NCI-H146 treated with DMSO at 0.1 percent for 48 hours (cell line): ENCODE results near the gene SMCO1.
"Not testable (repeated sequence)": the region's sequence is repeated elsewhere in the genome, so short reads cannot be mapped to it uniquely, and the experiment has no call there.

Experiments
- DNase-seq: peaks from one replicate; lab custom pipeline; 2025; ENCODE audit not compliant: unreplicated experiment; lab: John Stamatoyannopoulos, UW

The SMCO1 gene

GRCh38 chr3:196496183-196496582 lies 19.0 kb downstream of the SMCO1 start:
- no peak for DNase-seq

DNA sequence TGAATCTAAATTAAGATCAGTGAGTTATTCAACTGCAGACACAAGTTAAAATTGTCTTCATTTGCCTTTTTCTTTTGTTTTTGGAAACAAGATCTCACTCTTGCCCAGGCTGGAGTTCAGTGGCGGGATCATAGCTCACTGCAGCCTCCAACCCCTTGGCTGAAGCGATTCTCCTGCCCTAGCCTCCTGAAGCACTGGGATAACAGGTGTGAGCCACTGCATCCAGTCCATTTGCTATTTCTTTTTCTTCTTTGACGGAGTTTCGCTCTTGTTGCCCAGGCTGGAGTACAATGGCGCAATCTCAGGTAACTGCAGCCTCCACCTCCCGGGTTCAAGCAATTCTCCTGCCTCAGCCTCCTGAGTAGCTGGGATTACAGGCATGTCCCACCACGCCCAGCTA lies 21.9 kb downstream of the SMCO1 start:
- DNase-seq = no peak

DNA sequence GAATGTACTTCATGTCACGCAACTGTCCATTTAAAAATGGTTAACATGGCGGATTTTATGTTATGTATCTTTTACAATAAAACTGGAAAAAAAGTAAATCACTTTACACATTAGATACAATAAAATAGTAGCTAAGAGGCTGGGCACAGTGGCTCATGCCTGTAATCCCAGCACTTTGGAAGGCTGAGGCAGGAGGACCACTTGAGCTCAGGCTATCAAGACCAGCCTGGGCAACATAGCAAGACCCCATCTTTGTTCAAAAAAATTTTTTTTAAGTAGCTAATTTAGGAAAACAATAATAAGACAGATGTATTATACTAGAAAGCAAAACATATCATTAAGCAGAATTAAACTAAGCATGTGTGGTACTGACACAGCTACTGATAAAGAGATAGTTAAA lies 23.1 kb downstream of the SMCO1 start:
- DNase-seq = no peak

DNA sequence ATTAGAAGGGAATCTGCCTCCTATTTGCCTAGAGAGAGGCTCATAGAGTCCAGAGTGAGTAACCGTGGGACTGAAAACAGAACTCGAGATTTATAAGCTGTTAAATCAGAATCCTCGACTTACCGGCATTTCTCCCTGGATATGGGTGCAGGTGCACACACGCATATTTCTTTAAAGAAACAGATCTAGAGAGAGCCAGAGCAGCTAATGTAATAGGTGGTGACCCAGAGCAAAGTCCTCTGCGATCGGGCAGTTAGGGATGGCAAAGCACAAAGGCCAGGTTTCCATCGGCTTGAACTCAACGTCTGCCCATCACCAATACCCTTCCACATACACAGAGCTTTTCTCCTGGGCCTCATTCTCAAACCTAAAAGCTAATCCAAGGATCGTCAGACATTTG lies 25.4 kb downstream of the SMCO1 start:
- DNase-seq = no peak

- DNase-seq = no peak
Measured at GRCh38 chr3:196486263-196486662, 28.9 kb downstream of the SMCO1 start.

DNA sequence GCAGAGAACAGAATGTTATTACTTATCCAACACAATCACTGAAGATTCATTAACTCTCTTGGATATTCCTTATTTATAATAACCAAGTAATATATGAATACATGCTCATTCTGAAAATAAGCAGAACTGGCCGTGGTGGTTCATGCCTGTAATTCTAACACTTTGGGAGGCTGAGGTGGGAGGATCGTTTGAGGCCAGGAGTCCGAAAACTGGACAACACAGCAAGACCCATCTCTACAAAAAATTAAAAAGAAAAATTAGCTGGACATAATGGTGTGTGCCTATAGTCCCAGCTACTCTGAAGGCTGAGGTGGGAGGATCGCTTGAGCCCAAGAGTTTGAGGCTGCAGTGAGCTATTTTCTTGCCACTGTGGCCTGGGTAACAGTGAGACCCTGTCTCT lies 37.5 kb downstream of the SMCO1 start:
- no peak for DNase-seq

- no peak for DNase-seq
Measured at GRCh38 chr3:196472286-196472685, 42.9 kb downstream of the SMCO1 start.

DNA sequence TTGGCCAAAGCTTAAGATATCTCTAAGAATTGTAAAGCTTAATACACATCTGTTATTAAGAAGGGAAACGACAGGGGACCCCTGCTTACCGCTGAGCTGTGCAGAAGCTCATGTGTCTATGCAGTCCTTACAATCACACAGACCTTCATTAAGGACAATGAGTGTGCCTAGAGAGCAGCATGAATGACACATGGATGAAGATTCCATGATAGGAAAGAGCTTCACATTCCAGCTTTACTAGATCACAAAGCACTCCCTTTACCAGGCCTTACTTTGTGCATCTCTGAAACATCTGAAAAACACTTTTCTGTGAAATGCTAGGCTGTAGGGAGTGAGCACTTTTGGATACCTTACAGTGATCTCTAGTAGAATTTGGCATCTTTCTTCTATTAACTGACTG lies 43.6 kb downstream of the SMCO1 start:
- no peak for DNase-seq

DNA sequence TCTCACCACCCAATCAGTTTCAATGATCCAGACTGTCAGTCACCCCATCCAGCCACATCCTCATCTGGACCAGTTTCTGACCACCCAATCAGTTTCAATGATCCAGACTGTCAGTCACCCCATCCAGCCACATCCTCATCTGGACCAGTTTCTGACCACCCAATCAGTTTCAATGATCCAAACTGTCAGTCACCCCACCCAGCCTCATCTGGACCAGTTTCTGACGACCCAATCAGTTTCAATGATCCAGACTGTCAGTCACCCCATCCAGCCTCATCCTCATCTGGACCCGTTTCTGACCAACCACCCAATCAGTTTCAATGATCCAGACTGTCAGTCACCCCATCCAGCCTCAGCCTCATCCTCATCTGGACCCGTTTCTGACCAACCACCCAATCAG lies 45.0 kb downstream of the SMCO1 start:
- DNase-seq = not testable (repeated sequence)

- DNase-seq = no peak
Measured at GRCh38 chr3:196463804-196464203, 51.3 kb downstream of the SMCO1 start.

- DNase-seq = no peak
Measured at GRCh38 chr3:196463478-196463756, 51.7 kb downstream of the SMCO1 start.

DNA sequence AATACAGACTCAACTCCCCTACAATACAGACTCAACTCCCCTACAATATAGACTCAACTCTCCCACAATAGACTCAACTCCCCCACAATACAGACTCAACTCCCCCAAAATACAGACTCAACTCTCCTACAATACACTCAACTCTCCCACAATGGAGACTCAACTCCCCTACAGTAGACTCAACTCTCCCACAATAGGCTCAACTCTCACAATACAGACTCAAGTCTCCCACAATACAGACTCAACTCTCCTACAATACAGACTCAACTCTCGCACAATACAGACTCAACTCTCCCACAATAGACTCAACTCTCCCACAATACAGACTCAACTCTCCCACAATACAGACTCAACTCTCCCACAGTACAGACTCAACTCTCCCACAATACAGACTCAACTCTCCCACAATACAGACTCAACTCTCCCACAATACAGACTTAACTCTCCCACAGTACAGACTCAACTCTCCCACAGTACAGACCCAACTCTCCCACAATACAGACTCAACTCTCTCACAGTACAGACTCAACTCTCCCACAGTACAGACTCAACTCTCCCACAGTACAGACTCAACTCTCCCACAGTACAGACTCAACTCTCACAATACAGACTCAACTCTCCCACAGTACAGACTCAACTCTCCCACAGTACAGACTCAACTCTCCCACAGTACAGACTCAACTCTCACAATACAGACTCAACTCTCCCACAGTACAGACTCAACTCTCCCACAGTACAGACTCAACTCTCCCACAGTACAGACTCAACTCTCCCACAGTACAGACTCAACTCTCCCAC lies 52.3 kb downstream of the SMCO1 start:
- not testable (repeated sequence) for DNase-seq

GRCh38 chr3:196458063-196458462 lies 57.1 kb downstream of the SMCO1 start:
- DNase-seq = no peak

- DNase-seq = not testable (repeated sequence)
Measured at GRCh38 chr3:196457470-196457869, 57.7 kb downstream of the SMCO1 start.
